IMR-90 (cell line): ENCODE measurements around the gene FGGY. TPM values are rescaled to one million over a fixed set of nuclear protein-coding genes. Genes with fewer than 3 reads are reported as not detected.

ENCODE experiments used
- ATAC-seq: fragments of 200-7000 bp; cut with Tn5 transposase; 2 replicates; pipeline ENCODE4 v1.9.1; 2020; ENCODE audit warnings: low read depth, mild to moderate bottlenecking, moderate library complexity
- BruUV-seq: library from RNA; stranded (reverse); fragments of 400-500 nt; replicated peaks from 2 replicates; lab custom pipeline; 2021; lab: Mats Ljungman, UMichigan
- CTCF ChIA-PET: fragments of 300-600 bp; formaldehyde crosslinking; extraction: SDS; loops from one replicate; lab custom pipeline; 2021; ENCODE audit warnings: antibody characterized with exemption; lab: Yijun Ruan, JAX
- POLR2A ChIA-PET: fragments of 300-600 bp; sonication (Branson Sonifier 250); formaldehyde crosslinking; loops from one replicate; lab custom pipeline; 2022; ENCODE audit warnings: antibody characterized with exemption; ENCODE audit not compliant: unreplicated experiment; lab: Charles Lee
- DNase-seq: peaks from one replicate; pipeline ENCODE4 v3.0.0; 2013
- H2AFZ ChIP-seq: replicated peaks from 2 replicates; pipeline ENCODE3; 2013; ENCODE audit warnings: low read length, mild to moderate bottlenecking; ENCODE audit not compliant: poor library complexity
- H2AK5ac ChIP-seq: 2 replicates; pipeline ENCODE4 v1.6.1; 2013; ENCODE audit warnings: low read depth, low read length, inconsistent platforms
- H2AK9ac ChIP-seq: replicated peaks from 2 replicates; pipeline ENCODE3; 2013; ENCODE audit warnings: mild to moderate bottlenecking, low read depth, low read length, moderate library complexity; ENCODE audit not compliant: poor library complexity
- H2BK120ac ChIP-seq: 2 replicates; pipeline ENCODE4 v1.6.1; 2013; ENCODE audit warnings: low read depth, low read length, inconsistent platforms
- H2BK15ac ChIP-seq: 3 replicates; pipeline ENCODE4 v1.6.1; 2013; ENCODE audit warnings: low read depth, low read length, inconsistent platforms
- H2BK20ac ChIP-seq: 2 replicates; pipeline ENCODE4 v1.6.1; 2013; ENCODE audit warnings: low read depth, mild to moderate bottlenecking, inconsistent platforms, low read length, moderate library complexity
- H2BK5ac ChIP-seq: 2 replicates; pipeline ENCODE4 v1.6.1; 2013; ENCODE audit warnings: mild to moderate bottlenecking, low read depth, low read length, inconsistent platforms; ENCODE audit not compliant: poor library complexity, severe bottlenecking
- H3K14ac ChIP-seq: replicated peaks from 2 replicates; pipeline ENCODE4 v1.6.1; 2013; ENCODE audit warnings: low read depth, low read length, inconsistent platforms
- H3K18ac ChIP-seq: 2 replicates; pipeline ENCODE4 v1.6.1; 2013; ENCODE audit warnings: low read depth, low read length, control low read depth
- H3K23ac ChIP-seq: 2 replicates; pipeline ENCODE4 v1.6.1; 2013; ENCODE audit warnings: low read depth, low read length, inconsistent platforms
- H3K27ac ChIP-seq: 2 replicates; pipeline ENCODE4 v1.5.1; 2013; ENCODE audit warnings: mild to moderate bottlenecking, control low read depth, low read length; ENCODE audit not compliant: insufficient read depth
- H3K27me3 ChIP-seq: 2 replicates; pipeline ENCODE4 v1.6.1; 2013; ENCODE audit warnings: low read length; ENCODE audit not compliant: control insufficient read depth, insufficient read depth
- H3K36me3 ChIP-seq: 2 replicates; pipeline ENCODE4 v1.6.1; 2013; ENCODE audit warnings: low read length, mixed read lengths; ENCODE audit not compliant: control insufficient read depth, insufficient read depth
- H3K4ac ChIP-seq: 2 replicates; pipeline ENCODE4 v1.6.1; 2013; ENCODE audit warnings: low read depth, low read length, inconsistent platforms
- H3K4me1 ChIP-seq: 2 replicates; pipeline ENCODE4 v1.6.1; 2013; ENCODE audit warnings: low read length, mixed read lengths; ENCODE audit not compliant: control insufficient read depth, insufficient read depth
- H3K4me2 ChIP-seq: 2 replicates; pipeline ENCODE4 v1.6.1; 2013; ENCODE audit warnings: low read depth, mild to moderate bottlenecking, control low read depth, low read length, moderate library complexity
- H3K4me3 ChIP-seq: 2 replicates; pipeline ENCODE4 v1.5.1; 2013; ENCODE audit warnings: low read depth, mild to moderate bottlenecking, control low read depth, low read length, moderate library complexity; ENCODE audit not compliant: insufficient read depth
- H3K56ac ChIP-seq: 2 replicates; pipeline ENCODE4 v1.6.1; 2013; ENCODE audit warnings: low read length, inconsistent platforms; ENCODE audit not compliant: insufficient read depth; ENCODE audit errors: extremely low read depth
- H3K79me1 ChIP-seq, 2 experiments: 2 replicates each; pipeline ENCODE4 v1.6.1; 2013; ENCODE audit warnings: low read length in 2 of 2, inconsistent platforms in 1 of 2, low read depth in 1 of 2
- H3K9ac ChIP-seq: 2 replicates; pipeline ENCODE4 v1.6.1; 2013; ENCODE audit warnings: low read depth, low read length, control low read depth
- H3K9me1 ChIP-seq: 2 replicates; pipeline ENCODE4 v1.6.1; 2013; ENCODE audit warnings: low read length, inconsistent platforms; ENCODE audit not compliant: insufficient read depth
- H3K9me3 ChIP-seq: 2 replicates; pipeline ENCODE4 v1.6.1; 2013; ENCODE audit warnings: low read length; ENCODE audit not compliant: control insufficient read depth, insufficient read depth
- H4K20me1 ChIP-seq: 2 replicates; pipeline ENCODE4 v1.6.1; 2013; ENCODE audit warnings: low read length, inconsistent platforms; ENCODE audit not compliant: insufficient read depth
- H4K5ac ChIP-seq: 2 replicates; pipeline ENCODE4 v1.6.1; 2013; ENCODE audit warnings: mild to moderate bottlenecking, low read depth, low read length, control low read depth
- H4K8ac ChIP-seq, 2 experiments: 2 replicates each; pipeline ENCODE4 v1.6.1; 2013; ENCODE audit warnings: low read depth in 2 of 2, low read length in 2 of 2, control low read depth in 1 of 2, inconsistent platforms in 1 of 2
- H4K91ac ChIP-seq: 2 replicates; pipeline ENCODE4 v1.6.1; 2013; ENCODE audit warnings: low read depth, low read length, inconsistent platforms; ENCODE audit not compliant: insufficient read depth
- CHD1 ChIP-seq: IDR thresholded peaks from 2 replicates; pipeline ENCODE4 v1.6.1; 2012; ENCODE audit warnings: low read depth, low read length, improper control_type of control experiment
- NFE2L2 ChIP-seq: fragments of 150-350 bp; IDR thresholded peaks from 2 replicates; pipeline ENCODE4 v1.6.1; 2016; ENCODE audit warnings: low read depth, mild to moderate bottlenecking, low read length
- RAD21 ChIP-seq: IDR thresholded peaks from 2 replicates; pipeline ENCODE4 v1.6.1; 2012; ENCODE audit warnings: low read length, improper control_type of control experiment
- RFX5 ChIP-seq: IDR thresholded peaks from 2 replicates; pipeline ENCODE4 v1.8.0; 2012; ENCODE audit warnings: low read depth, mild to moderate bottlenecking, low read length, moderate library complexity
- WGBS, 2 experiments: methylation state at CpG; one replicate each; pipeline versions ENCODE4 v1.1.5 to v1.1.7; 2013; ENCODE audit warnings: missing lambda C conversion rate in 2 of 2; ENCODE audit not compliant: insufficient read length in 1 of 2; ENCODE audit errors: extremely low coverage in 2 of 2; 5-methylcytosine and 5-hydroxymethylcytosine counted together
- dilution Hi-C: fragments of 300-500 bp; cut with HindIII; formaldehyde crosslinking; loops from one replicate; pipeline ENCODE4 v1.14.3; 2018; ENCODE audit warnings: low sequenced_read_pairs; ENCODE audit not compliant: unreplicated experiment
- in situ Hi-C: fragments of 300-500 bp; cut with MboI; formaldehyde crosslinking; loops from 3 replicates; pipeline ENCODE4 v1.14.3; 2019; ENCODE audit warnings: low sequenced_read_pairs, inconsistent platforms, mixed read lengths
- intact Hi-C: fragments of 100-400 bp; cut with micrococcal nuclease; formaldehyde crosslinking; loops from 2 replicates; pipeline ENCODE4 v1.10.0; 2022
- polyA plus RNA-seq, 3 experiments: library from polyadenylated mRNA; depleted of rRNA; stranded (reverse); fragments of >200 nt; gene quantifications; 2 replicates each; pipeline ENCODE4 v1.2.3, GENCODE V29; 2012; ENCODE audit warnings: low replicate concordance in 1 of 3
- total RNA-seq: library from RNA; depleted of rRNA; stranded (reverse); fragments of >200 nt; gene quantifications from 2 replicates; pipeline ENCODE4 v1.2.3, GENCODE V29; 2012

Gene FGGY
- total and polyA plus RNA-seq, 2 of the 4 experiments (the other 2 are of a cell fraction) = 5.6 to 14.0 TPM

- Histone ChIP-seq H3K4me3 (no peak overlapping the region), H2AK5ac (no peak overlapping the region; the same call in 1 of the 2 replicates), H3K4ac (no peak overlapping the region), H4K91ac (no peak overlapping the region), H4K8ac (no peak overlapping the region), H3K4me2 (no peak overlapping the region), H3K9ac (no peak overlapping the region), H3K18ac (no peak overlapping the region), H3K27ac (no peak overlapping the region), H3K56ac (no peak overlapping the region), H3K9me3 (peaks cover 2% of the 10 kb centered on the region; the same call in 1 of the 2 replicates), H3K4me1 (peaks cover 2% of the 10 kb centered on the region; the same call in 1 of the 2 replicates), H2BK20ac (no peak overlapping the region), H2AFZ (no peak overlapping the region), H3K23ac (no peak overlapping the region), H3K14ac (no peak overlapping the region), H3K79me1 (no peaks in the 10 kb centered on the region), H2BK15ac (no peak overlapping the region), H3K27me3 (no peaks in the 10 kb centered on the region), H2AK9ac (no peak overlapping the region), H4K20me1 (no peaks in the 10 kb centered on the region), H4K5ac (no peak overlapping the region), H2BK120ac (no peak overlapping the region), H3K9me1 (no peaks in the 10 kb centered on the region), H3K36me3 (no peaks in the 10 kb centered on the region), H2BK5ac (no peak overlapping the region)
- no TSS peak for BruUV-seq
- TF ChIP-seq CHD1 (no peak), RAD21 (no peak), RFX5 (no peak), NFE2L2 (no peak)
- WGBS, 2 experiments = no CpG with 5 or more reads among the region's 5 CpGs
- ChIA-PET CTCF (no interaction called here), POLR2A (no interaction called here)
- intact Hi-C loops = no loop called here
- in situ Hi-C loops = no loop called here
- DNase-seq (no peak), ATAC-seq (no peak)
- dilution Hi-C loops = no loop called here
Measured at GRCh38 chr1:59309392-59309791, 12.5 kb downstream of the FGGY start.
